H9 (cell line): Measurements from ENCODE around the gene KRT85. TPM values are rescaled to one million over a fixed set of nuclear protein-coding genes. Genes with fewer than 3 reads are reported as not detected.

Experiments used
- DNase-seq: peaks from one replicate; pipeline ENCODE4 v3.0.0-alpha.2; 2017
- H2AFZ ChIP-seq: one replicate; pipeline ENCODE4 v1.6.1; 2013; ENCODE audit warnings: mild to moderate bottlenecking, low read length, control low read depth, moderate library complexity
- H2AK5ac ChIP-seq: 2 replicates; pipeline ENCODE4 v1.6.1; 2013; ENCODE audit warnings: low read length, control low read depth, mixed read lengths; ENCODE audit not compliant: insufficient read length
- H2BK120ac ChIP-seq: one replicate; pipeline ENCODE4 v1.6.1; 2013; ENCODE audit warnings: low read depth, mild to moderate bottlenecking, low read length, control low read depth, inconsistent platforms; ENCODE audit not compliant: poor library complexity, severe bottlenecking
- H2BK12ac ChIP-seq: 2 replicates; pipeline ENCODE4 v1.6.1; 2013; ENCODE audit warnings: low read length, control low read depth, mixed read lengths, low read depth; ENCODE audit not compliant: insufficient read length
- H2BK15ac ChIP-seq: 2 replicates; pipeline ENCODE4 v1.6.1; 2013; ENCODE audit warnings: low read depth, low read length, control low read depth
- H2BK20ac ChIP-seq: one replicate; pipeline ENCODE4 v1.6.1; 2013; ENCODE audit warnings: low read depth, mild to moderate bottlenecking, low read length, control low read depth, inconsistent platforms; ENCODE audit not compliant: poor library complexity, severe bottlenecking
- H2BK5ac ChIP-seq: 2 replicates; pipeline ENCODE4 v1.6.1; 2013; ENCODE audit warnings: low read length, control low read depth, mixed read lengths; ENCODE audit not compliant: insufficient read length
- H3K14ac ChIP-seq: 2 replicates; pipeline ENCODE4 v1.6.1; 2013; ENCODE audit warnings: low read length, control low read depth; ENCODE audit not compliant: insufficient read depth
- H3K18ac ChIP-seq: 2 replicates; pipeline ENCODE4 v1.6.1; 2013; ENCODE audit warnings: low read depth, mild to moderate bottlenecking, mixed read lengths, low read length, control low read depth; ENCODE audit not compliant: insufficient read length
- H3K23ac ChIP-seq: 2 replicates; pipeline ENCODE4 v1.6.1; 2013; ENCODE audit warnings: low read length, control low read depth, mixed read lengths, low read depth; ENCODE audit not compliant: insufficient read length
- H3K23me2 ChIP-seq: 2 replicates; pipeline ENCODE4 v1.6.1; 2013; ENCODE audit warnings: low read depth, mild to moderate bottlenecking, mixed read lengths, low read length, control low read depth; ENCODE audit not compliant: insufficient read length, poor library complexity, severe bottlenecking
- H3K27ac ChIP-seq: 2 replicates; pipeline ENCODE4 v1.5.1; 2013; ENCODE audit warnings: low read length, control low read depth, mixed read lengths, low read depth; ENCODE audit not compliant: insufficient read length
- H3K27me3 ChIP-seq: 2 replicates; pipeline ENCODE4 v1.6.1; 2013; ENCODE audit warnings: low read length, control low read depth, inconsistent platforms; ENCODE audit not compliant: insufficient read depth
- H3K4ac ChIP-seq: 2 replicates; pipeline ENCODE4 v1.6.1; 2013; ENCODE audit warnings: low read depth, mild to moderate bottlenecking, control low read depth, inconsistent platforms, low read length, moderate library complexity
- H3K4me1 ChIP-seq: 2 replicates; pipeline ENCODE4 v1.6.1; 2013; ENCODE audit warnings: low read length, control low read depth, inconsistent platforms; ENCODE audit not compliant: insufficient read depth
- H3K4me2 ChIP-seq: 2 replicates; pipeline ENCODE4 v1.6.1; 2013; ENCODE audit warnings: low read length, control low read depth, mixed read lengths; ENCODE audit not compliant: insufficient read length, insufficient read depth
- H3K56ac ChIP-seq: 2 replicates; pipeline ENCODE4 v1.6.1; 2013; ENCODE audit warnings: low read depth, mild to moderate bottlenecking, mixed read lengths, low read length, control low read depth; ENCODE audit not compliant: insufficient read length
- H3K79me1 ChIP-seq: 2 replicates; pipeline ENCODE4 v1.6.1; 2013; ENCODE audit warnings: low read depth, mild to moderate bottlenecking, moderate library complexity, low read length, control low read depth, inconsistent platforms; ENCODE audit not compliant: insufficient read depth, poor library complexity, severe bottlenecking
- H3K79me2 ChIP-seq: 2 replicates; pipeline ENCODE4 v1.6.1; 2013; ENCODE audit warnings: low read length, control low read depth, inconsistent platforms; ENCODE audit not compliant: insufficient read depth
- H3K9ac ChIP-seq: 2 replicates; pipeline ENCODE4 v1.6.1; 2013; ENCODE audit warnings: low read length, control low read depth, mixed read lengths; ENCODE audit not compliant: insufficient read length; ENCODE audit errors: extremely low read depth
- H3K9me3 ChIP-seq: one replicate; pipeline ENCODE4 v1.6.1; 2013; ENCODE audit warnings: low read depth, low read length, inconsistent platforms; ENCODE audit not compliant: control insufficient read depth
- H3T11ph ChIP-seq: one replicate; pipeline ENCODE4 v1.6.1; 2013; ENCODE audit warnings: mild to moderate bottlenecking, low read length, control low read depth, inconsistent platforms
- H4K20me1 ChIP-seq: one replicate; pipeline ENCODE4 v1.6.1; 2013; ENCODE audit not compliant: control insufficient read depth, insufficient read length, insufficient read depth
- H4K5ac ChIP-seq: 2 replicates; pipeline ENCODE4 v1.6.1; 2013; ENCODE audit warnings: low read depth, mild to moderate bottlenecking, mixed read lengths, low read length, control low read depth; ENCODE audit not compliant: insufficient read length
- H4K8ac ChIP-seq: replicated peaks from 2 replicates; pipeline ENCODE4 v1.6.1; 2013; ENCODE audit warnings: low read length, control low read depth, mixed read lengths, low read depth; ENCODE audit not compliant: insufficient read length
- H4K91ac ChIP-seq: 2 replicates; pipeline ENCODE4 v1.6.1; 2013; ENCODE audit warnings: low read depth, mild to moderate bottlenecking, moderate library complexity, mixed read lengths, low read length, control low read depth; ENCODE audit not compliant: insufficient read length
- H3K27ac Mint-ChIP-seq, 3 experiments: 2 replicates in 2 of 3; 3 replicates in 1 of 3; pipeline ENCODE4 v1.8.0; 2020 to 2021; ENCODE audit warnings: mixed read lengths in 3 of 3, mild to moderate bottlenecking in 1 of 3, moderate library complexity in 1 of 3
- H3K27me3 Mint-ChIP-seq: 2 replicates; pipeline ENCODE4 v1.8.0; 2021; ENCODE audit warnings: low read depth, mild to moderate bottlenecking, moderate library complexity, mixed read lengths
- H3K36me3 Mint-ChIP-seq, 3 experiments: 2 replicates in 2 of 3; 3 replicates in 1 of 3; pipeline ENCODE4 v1.8.0; 2020 to 2021; ENCODE audit warnings: low read depth in 3 of 3, mixed read lengths in 3 of 3; ENCODE audit not compliant: insufficient read depth in 1 of 3
- H3K4me1 Mint-ChIP-seq, 2 experiments: 2 replicates each; pipeline ENCODE4 v1.8.0; 2020; ENCODE audit warnings: mixed read lengths in 2 of 2
- H3K4me3 Mint-ChIP-seq, 2 experiments: 2 replicates in 1 of 2; 3 replicates in 1 of 2; pipeline ENCODE4 v1.8.0; 2020 to 2021; ENCODE audit warnings: mild to moderate bottlenecking in 2 of 2, mixed read lengths in 2 of 2, moderate library complexity in 1 of 2
- H3K9me3 Mint-ChIP-seq, 2 experiments: 2 replicates in 1 of 2; 3 replicates in 1 of 2; pipeline ENCODE4 v1.8.0; 2020; ENCODE audit warnings: mild to moderate bottlenecking in 2 of 2, mixed read lengths in 2 of 2, moderate library complexity in 1 of 2
- WGBS: extraction: QIAGEN DNeasy Blood & Tissue Kit; methylation state at CpG from one replicate; pipeline ENCODE4 v1.1.7; 2013; ENCODE audit warnings: missing lambda C conversion rate, low lambda C conversion rate, mixed read lengths; ENCODE audit not compliant: insufficient read length; ENCODE audit errors: extremely low coverage; 5-methylcytosine and 5-hydroxymethylcytosine counted together
- total RNA-seq: library from RNA; stranded (reverse); gene quantifications from 2 replicates; pipeline ENCODE4 v1.2.1, GENCODE V29; 2021
- TF ChIP-seq, protein P1 (sequence below): fragments of 200-600 bp; sonication (generic); conservative IDR thresholded peaks from 3 replicates; pipeline ENCODE4 v1.8.0; 2021; ENCODE audit warnings: antibody characterized with exemption, mild to moderate bottlenecking

Gene KRT85
- total RNA-seq, 1 experiment from 2014 or later, result not detected

DNA sequence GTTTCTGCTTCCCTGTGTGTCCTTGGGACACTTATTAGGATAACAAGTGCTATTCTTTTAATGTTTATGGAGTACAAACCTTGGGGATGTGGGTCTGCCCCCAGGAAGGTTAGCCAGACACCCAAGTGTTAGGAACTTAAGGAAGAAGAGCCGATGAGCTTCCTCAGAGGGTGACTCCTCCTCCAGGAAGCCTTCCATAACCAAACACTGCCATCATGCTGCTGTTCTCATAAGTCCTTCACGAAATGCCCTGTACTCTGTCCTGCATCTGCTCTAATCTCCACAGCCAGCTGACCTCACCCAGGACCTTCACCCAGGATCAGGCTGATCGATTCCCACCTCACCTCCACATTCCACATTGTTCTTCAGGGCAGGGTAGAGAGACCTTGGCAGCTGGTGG lies 1.2 kb upstream of the KRT85 start:
- Histone ChIP-seq H2BK20ac (no peak overlapping the region), H3K23me2 (no peaks in the 10 kb centered on the region), H3T11ph (no peak overlapping the region), H3K79me2 (no peaks in the 10 kb centered on the region), H3K27ac (no peak overlapping the region), H2BK120ac (no peak overlapping the region), H2BK5ac (no peak overlapping the region), H3K4me2 (no peak overlapping the region), H4K5ac (no peak overlapping the region), H3K14ac (no peak overlapping the region), H3K9ac (no peak overlapping the region), H3K4me1 (no peaks in the 10 kb centered on the region), H2BK12ac (no peak overlapping the region), H2AFZ (no peak overlapping the region), H3K9me3 (no peaks in the 10 kb centered on the region), H3K23ac (no peak overlapping the region), H3K79me1 (no peaks in the 10 kb centered on the region), H4K8ac (no peak overlapping the region), H4K91ac (no peak overlapping the region), H3K18ac (no peak overlapping the region), H3K56ac (no peak overlapping the region), H4K20me1 (no peaks in the 10 kb centered on the region), H3K27me3 (no peaks in the 10 kb centered on the region), H2AK5ac (no peak overlapping the region), H2BK15ac (no peak overlapping the region), H3K4ac (no peak overlapping the region)
- DNase-seq, result no peak
- no peak overlapping the region for H3K4me3 Mint-ChIP-seq
- H3K27ac Mint-ChIP-seq, result no peak overlapping the region
- H3K4me1 Mint-ChIP-seq, result peaks cover 0 to 11% of the 10 kb centered on the region in 2 experiments; a peak in 2 of 4 replicates
- peaks cover 16% of the 10 kb centered on the region for H3K27me3 Mint-ChIP-seq
- WGBS, result no CpG with 5 or more reads among the region's 3 CpGs
- TF ChIP-seq, protein P1, sequence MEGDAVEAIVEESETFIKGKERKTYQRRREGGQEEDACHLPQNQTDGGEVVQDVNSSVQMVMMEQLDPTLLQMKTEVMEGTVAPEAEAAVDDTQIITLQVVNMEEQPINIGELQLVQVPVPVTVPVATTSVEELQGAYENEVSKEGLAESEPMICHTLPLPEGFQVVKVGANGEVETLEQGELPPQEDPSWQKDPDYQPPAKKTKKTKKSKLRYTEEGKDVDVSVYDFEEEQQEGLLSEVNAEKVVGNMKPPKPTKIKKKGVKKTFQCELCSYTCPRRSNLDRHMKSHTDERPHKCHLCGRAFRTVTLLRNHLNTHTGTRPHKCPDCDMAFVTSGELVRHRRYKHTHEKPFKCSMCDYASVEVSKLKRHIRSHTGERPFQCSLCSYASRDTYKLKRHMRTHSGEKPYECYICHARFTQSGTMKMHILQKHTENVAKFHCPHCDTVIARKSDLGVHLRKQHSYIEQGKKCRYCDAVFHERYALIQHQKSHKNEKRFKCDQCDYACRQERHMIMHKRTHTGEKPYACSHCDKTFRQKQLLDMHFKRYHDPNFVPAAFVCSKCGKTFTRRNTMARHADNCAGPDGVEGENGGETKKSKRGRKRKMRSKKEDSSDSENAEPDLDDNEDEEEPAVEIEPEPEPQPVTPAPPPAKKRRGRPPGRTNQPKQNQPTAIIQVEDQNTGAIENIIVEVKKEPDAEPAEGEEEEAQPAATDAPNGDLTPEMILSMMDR, result no peak
- no peaks in the 10 kb centered on the region for H3K9me3 Mint-ChIP-seq
- H3K36me3 Mint-ChIP-seq, result no peaks in the 10 kb centered on the region
